Esophagus muscularis mucosa (tissue), 4 donors: ENCODE measurements around the gene ZNF174.

Experiments used
- CTCF ChIP-seq, 3 experiments: fragments of 200-600 bp in 2 of 3; fragments of 450-650 bp in 1 of 3; sonication (generic) in 2 of 3; IDR thresholded peaks; one replicate each; pipeline ENCODE4 v1.5.1; 2017 to 2019; ENCODE audit warnings: antibody characterized with exemption in 3 of 3, mild to moderate bottlenecking in 2 of 3, moderate library complexity in 1 of 3
- EP300 ChIP-seq: sonication (generic); formaldehyde crosslinking; IDR thresholded peaks from one replicate; pipeline ENCODE4 v1.6.1; 2017; ENCODE audit warnings: antibody characterized with exemption
- POLR2A ChIP-seq: fragments of 450-650 bp; IDR thresholded peaks from one replicate; pipeline ENCODE4 v1.6.1; 2017; ENCODE audit warnings: antibody characterized with exemption, moderate library complexity, mild to moderate bottlenecking, low read depth
- POLR2AphosphoS5 ChIP-seq, 2 donors: sonication (generic); formaldehyde crosslinking; IDR thresholded peaks; one replicate each; pipeline ENCODE4 v1.6.1; 2017; ENCODE audit warnings: antibody characterized with exemption in 2 of 2

- no peak for TF ChIP-seq EP300
- TF ChIP-seq CTCF (IDR thresholded peaks at IDR 0.05) = no peak
- no peak for TF ChIP-seq POLR2A
- no peak for TF ChIP-seq POLR2AphosphoS5 (IDR thresholded peaks at IDR 0.05)
These were observed 43.0 kb downstream of the ZNF174 start for GRCh38 chr16:3444032-3444388.
